Activated CD8-positive, alpha-beta memory T cell treated with anti-CD3 and anti-CD28 coated beads for 36 hours (primary cell): ENCODE results near the gene S100A10. TPM values are rescaled to one million over a fixed set of nuclear protein-coding genes. Genes with fewer than 3 reads are reported as not detected.

Experiments used
- CTCF ChIA-PET: fragments of 350-600 bp; sonication (Branson Sonifier 250); formaldehyde crosslinking; loops from one replicate; lab custom pipeline; 2021; ENCODE audit warnings: antibody characterized with exemption; lab: Charles Lee
- POLR2A ChIA-PET: fragments of 350-600 bp; sonication (Branson Sonifier 250); formaldehyde crosslinking; loops from one replicate; lab custom pipeline; 2021; ENCODE audit warnings: antibody characterized with exemption; lab: Charles Lee
- total RNA-seq, 2 experiments: library from RNA; stranded (reverse); gene quantifications; one replicate each; pipeline ENCODE4 v1.2.3, GENCODE V29; 2021

The S100A10 gene
- total RNA-seq, 2 experiments from 2014 or later, result 285 to 288 TPM

- ChIA-PET CTCF (interaction anchor here (2.3 kb wide), 1 partner anchor 19 kb away, joined by 7 read pairs; no protein-coding TSS in a partner anchor), POLR2A (no interaction called here)
Observed at GRCh38 chr1:151977662-151978230, 15.9 kb downstream of the S100A10 start.

DNA sequence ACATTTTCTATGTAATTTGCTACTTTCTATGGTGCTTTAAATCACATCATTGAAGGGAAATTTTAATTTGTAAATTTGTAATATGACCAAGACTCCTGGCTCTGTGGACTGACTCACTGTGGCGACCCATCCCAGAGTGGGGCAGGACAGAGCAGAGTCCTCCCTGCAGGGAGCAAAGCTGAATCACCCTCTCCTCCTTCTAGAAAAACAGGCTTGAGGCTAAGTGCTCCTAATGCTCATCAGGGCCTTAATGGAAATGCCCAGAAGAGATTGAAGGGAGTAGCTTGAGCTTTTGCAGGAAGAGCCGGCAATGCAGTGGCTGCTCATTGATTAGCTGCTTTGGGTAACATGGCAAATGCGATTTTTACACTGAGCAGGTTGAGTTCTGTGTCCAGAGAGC, 16.8 kb downstream of the S100A10 start:
- CTCF ChIA-PET, result interaction anchor here (1.8 to 2.3 kb wide), 2 partner anchors 8 to 19 kb away, joined by 5 to 7 read pairs; no protein-coding TSS in a partner anchor
- POLR2A ChIA-PET, result no interaction called here

DNA sequence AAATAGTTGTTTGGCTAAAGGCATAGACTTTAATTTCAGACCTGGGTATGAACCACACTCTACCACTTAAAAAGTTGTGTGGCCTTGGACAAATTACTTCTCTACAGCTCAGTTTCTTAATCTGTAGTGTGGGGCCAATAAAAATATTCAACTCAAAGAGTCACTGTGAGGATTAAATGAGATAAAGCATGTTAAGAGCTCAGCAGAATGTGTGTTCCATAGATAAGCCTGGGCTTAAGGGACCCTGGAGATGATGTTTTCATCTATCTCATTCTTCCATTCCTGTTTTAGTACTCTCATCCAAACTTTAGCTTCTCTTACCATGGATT, 17.7 kb downstream of the S100A10 start:
- POLR2A ChIA-PET, result no interaction called here
- CTCF ChIA-PET, result interaction anchor here (1.2 to 2.3 kb wide), 5 partner anchors 8 to 26 kb away, joined by 4 to 7 read pairs (median 5); no protein-coding TSS in a partner anchor

DNA sequence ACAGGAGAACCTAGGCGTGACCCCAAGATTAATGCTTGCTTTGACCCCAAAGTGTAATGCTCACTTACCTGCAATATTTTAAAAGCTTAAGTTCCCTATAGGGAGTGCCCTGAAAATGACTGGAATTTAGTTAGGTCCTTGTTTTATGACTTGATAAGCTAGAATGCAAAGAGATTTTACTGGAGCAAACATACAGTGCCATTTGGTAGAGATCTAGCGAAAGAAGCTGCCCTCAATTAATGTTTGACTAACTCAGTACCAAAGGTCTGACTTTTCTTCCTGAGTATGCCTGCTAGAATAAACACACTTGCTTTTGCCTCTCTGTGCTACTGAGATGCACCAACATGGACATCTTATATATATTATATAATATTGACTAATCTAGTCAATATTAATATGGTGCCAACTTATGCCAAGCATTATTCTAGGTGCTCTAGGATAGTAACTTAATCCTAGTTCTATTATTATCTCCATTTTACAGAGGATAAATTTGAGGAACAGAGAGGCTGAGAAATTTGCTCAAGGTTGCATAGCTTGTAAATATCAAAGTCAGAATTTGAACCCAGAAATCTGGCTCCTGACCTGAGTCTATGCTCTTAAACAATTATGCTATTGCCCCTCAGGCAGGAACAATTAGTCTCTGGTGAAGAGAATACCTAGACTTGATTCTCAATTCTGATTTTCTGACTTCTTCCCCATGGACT, 18.2 kb downstream of the S100A10 start:
- CTCF ChIA-PET, result interaction anchor here (1.2 to 2.3 kb wide), 5 partner anchors 8 to 26 kb away, joined by 4 to 7 read pairs (median 5); no protein-coding TSS in a partner anchor
- POLR2A ChIA-PET, result interaction anchor here (1.1 kb wide), 1 partner anchor 35 kb away, joined by 4 read pairs; no protein-coding TSS in a partner anchor

DNA sequence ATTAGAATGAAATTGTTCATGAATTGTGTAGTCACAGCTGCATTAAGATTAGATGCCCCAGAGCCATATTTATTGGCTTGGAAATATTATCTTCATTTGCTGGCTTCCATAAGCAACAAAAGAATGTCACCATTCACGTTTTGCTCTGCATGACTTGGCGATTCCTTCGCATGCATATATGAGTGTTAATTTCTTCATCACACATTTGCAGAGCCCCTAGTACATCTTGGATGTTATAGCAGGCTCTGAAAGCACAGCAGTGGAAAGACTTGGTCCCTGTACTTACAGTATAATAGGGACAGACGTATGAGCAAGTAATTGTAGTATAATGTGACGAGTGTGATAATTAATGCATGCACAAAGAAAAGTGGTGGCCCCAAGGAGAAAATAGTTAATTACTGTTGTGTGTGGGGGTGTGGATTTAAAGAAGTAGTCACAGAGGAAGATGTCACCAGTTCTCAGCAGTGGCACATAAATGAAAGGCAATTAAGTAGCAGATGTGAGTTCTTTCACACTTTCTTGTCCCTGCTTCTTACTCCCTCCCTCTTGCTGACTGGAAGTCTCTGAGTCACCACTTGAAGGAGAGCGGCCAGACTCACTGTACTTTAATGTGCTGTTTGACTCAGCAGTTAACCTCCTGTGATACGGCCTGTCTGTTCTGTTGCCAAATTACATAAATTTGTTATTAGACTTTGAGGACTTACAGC, 21.0 kb downstream of the S100A10 start:
- POLR2A ChIA-PET, result interaction anchor here (1.0 kb wide), 1 partner anchor 11 kb away, joined by 3 read pairs; no protein-coding TSS in a partner anchor
- CTCF ChIA-PET, result interaction anchor here (0.8 to 1.9 kb wide), 5 partner anchors 11 to 32 kb away, joined by 3 to 10 read pairs (median 4); no protein-coding TSS in a partner anchor

DNA sequence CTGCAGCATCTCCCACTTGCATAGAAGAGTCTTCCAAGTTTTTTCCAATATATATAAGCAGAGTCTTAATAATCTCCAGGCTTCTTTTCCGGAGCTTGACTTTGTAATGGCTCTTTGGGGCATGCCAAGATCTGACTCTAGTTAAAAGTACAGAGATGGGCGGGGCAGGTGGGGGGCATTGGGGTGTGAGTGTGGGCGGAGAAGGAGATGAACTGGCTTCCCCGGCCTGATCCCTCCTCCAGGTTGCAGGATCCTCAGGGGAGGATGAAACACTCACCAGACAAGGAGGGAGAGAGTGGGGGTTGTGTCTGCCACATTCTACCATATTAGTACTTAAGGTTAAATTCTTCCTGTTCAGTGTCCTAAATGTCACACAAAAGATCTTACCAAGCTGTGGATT, 23.0 kb downstream of the S100A10 start:
- ChIA-PET CTCF (interaction anchor here (1.4 to 7.8 kb wide), 3 partner anchors 12 to 64 kb away, joined by 4 to 121 read pairs (median 8); partner anchors contain the start of gene S100A10), POLR2A (no interaction called here)

- POLR2A ChIA-PET, result no interaction called here
- CTCF ChIA-PET, result interaction anchor here (1.4 to 7.8 kb wide), 4 partner anchors 13 to 65 kb away, joined by 3 to 121 read pairs (median 6); partner anchors contain the start of gene S100A10
Observed at GRCh38 chr1:151970128-151970527, 23.5 kb downstream of the S100A10 start.

- ChIA-PET POLR2A (no interaction called here), CTCF (interaction anchor here (1.0 to 7.8 kb wide), 12 partner anchors 14 to 64 kb away, joined by 3 to 121 read pairs (median 6); partner anchors contain the start of gene S100A10)
Observed at GRCh38 chr1:151968791-151969399, 24.8 kb downstream of the S100A10 start.

- ChIA-PET POLR2A (no interaction called here), CTCF (interaction anchor here (0.6 to 7.8 kb wide), 22 partner anchors 12 to 89 kb away, joined by 3 to 121 read pairs (median 5); partner anchors contain the start of gene S100A10)
Observed at GRCh38 chr1:151968058-151968457, 25.6 kb downstream of the S100A10 start.

DNA sequence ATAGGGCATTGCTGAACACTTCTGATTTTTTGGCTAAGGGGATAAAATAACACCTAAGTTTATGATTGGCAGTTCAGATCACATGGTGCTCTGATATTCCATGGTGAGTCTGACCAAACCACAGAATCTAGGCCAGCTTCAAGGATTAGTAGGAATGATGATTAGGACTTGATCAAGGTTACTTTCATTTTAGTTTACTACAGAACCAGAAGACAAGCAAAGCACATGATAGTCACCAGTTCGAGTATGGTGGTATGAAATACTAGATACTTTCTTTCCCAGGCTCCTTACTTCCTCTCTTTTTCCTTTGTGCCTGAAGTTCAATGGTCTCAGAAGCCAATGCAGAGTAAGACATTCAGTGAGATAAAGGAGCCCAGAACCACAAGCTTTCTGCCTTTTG, 26.6 kb downstream of the S100A10 start:
- CTCF ChIA-PET, result interaction anchor here (1.0 to 7.8 kb wide), 9 partner anchors 17 to 88 kb away, joined by 3 to 121 read pairs (median 5); partner anchors contain the start of gene S100A10
- POLR2A ChIA-PET, result interaction anchor here (0.6 kb wide), 1 partner anchor 20 kb away, joined by 5 read pairs; no protein-coding TSS in a partner anchor

DNA sequence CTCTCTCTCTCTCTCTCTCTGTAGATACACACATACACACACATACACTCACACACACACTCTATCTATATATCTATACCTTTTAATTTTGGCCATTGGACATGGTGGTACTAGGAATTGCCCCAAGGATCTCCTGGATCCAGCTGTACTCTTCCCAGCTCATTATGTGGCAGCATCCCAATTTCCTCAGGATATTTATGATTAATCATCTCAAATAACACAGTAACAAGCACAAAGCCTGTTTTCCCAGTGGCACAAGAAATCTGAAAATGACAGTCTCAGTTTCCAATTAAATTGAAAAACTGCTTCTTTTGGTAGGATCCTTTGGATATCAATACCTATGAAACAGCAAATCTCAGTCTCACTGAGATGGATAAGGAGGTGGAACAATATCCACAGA, 27.6 kb downstream of the S100A10 start:
- CTCF ChIA-PET, result interaction anchor here (7.8 kb wide), 1 partner anchor 31 kb away, joined by 121 read pairs; the partner anchor contains the start of gene S100A10
- POLR2A ChIA-PET, result interaction anchor here (0.6 kb wide), 1 partner anchor 30 kb away, joined by 9 read pairs; no protein-coding TSS in a partner anchor

DNA sequence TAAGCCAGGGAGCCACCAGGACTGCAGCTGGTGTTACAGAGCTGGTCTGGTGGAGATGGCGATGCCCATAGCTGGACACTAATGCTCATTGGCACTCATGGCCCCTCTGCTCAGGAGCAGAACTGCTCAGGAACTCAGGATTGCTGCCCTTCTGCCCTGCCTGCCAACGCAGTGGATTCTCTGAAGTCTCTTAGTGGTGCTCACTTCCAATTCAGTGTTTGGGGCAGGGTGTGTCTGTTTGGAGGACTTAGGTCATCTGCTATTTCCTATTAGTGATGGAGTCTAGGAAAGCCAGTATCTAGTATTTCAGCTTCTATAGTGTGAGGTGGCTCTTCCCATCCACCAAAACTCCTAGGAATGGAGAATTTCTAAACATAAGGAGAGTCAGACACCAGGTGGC, 29.1 kb downstream of the S100A10 start:
- POLR2A ChIA-PET, result no interaction called here
- CTCF ChIA-PET, result interaction anchor here (0.8 to 7.8 kb wide), 3 partner anchors 25 to 32 kb away, joined by 3 to 121 read pairs (median 3); partner anchors contain the start of gene S100A10

- CTCF ChIA-PET, result no interaction called here
- POLR2A ChIA-PET, result no interaction called here
Observed at GRCh38 chr1:151963288-151963687, 30.4 kb downstream of the S100A10 start.

DNA sequence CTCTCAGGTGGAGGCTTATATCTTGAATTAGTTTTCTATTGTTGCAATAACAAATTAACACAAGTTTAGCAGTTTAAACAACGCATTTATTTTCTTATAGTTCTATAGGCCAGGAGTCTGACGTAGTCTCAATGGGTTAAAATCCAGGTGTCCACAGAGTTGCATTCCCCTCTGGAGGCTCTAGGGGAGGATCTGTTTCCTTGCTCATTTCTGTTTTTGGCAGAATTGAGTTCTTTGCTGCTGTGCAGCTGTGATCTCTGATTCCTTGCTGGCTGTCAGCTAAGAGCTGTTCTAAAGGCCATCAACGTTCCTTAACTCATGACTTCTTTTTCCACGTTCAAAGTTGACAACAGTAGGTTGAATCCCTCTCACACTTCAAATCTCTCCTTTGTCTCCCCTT, 31.8 kb downstream of the S100A10 start:
- ChIA-PET CTCF (no interaction called here), POLR2A (no interaction called here)

DNA sequence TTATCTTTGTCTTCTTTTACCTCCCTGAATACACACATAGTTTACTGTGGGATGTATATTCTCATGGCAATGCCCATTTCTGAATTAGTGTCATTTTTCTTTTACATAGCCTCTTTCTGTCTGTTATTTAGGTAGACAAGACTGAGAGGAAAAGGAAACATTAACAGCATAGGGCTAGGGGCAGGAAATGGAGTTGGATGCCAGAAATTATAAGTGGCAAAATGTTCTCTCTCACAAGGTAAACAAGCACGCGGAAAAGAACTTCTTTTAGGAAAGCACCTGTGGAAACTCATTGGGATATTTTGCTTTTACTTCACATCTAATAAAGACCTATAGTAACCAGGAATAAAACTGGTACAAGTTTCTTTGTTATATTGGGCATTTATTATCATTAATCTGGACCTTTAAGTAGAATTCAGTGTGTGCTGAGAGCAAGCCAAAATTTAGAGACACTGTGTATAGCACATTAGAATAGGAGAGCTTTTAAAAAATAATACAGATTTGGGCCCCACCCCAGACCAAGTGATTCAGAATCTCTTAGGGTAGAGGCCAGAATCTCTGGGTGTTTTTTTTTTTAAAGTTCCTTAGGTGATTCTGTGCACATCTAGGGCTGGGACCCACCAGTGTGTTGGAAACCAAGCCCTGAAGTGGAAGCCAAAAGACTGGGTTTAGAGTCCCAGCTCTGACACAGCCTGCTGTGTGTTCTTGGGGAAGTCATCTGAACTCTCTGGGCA, 32.7 kb downstream of the S100A10 start:
- POLR2A ChIA-PET, result no interaction called here
- CTCF ChIA-PET, result no interaction called here

DNA sequence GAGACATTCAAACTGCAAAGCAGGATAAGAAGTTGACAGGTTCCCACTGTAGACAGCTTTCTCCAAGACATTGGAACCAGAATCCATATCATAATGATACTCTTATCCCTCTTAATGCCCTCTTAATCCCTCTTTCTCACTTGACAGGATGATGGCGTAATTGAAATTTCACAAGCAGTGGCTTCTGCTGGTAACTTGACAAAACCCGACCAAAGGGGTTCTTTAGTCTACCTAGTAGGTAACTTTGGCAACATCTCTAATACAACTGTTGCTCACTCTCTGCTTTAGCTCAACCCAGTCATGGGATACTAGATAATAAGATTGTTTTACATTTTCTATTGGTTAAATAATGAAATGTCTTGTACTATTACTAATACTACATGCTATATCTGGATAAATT, 34.7 kb downstream of the S100A10 start:
- CTCF ChIA-PET, result interaction anchor here (0.6 kb wide), 1 partner anchor 51 kb away, joined by 3 read pairs; no protein-coding TSS in a partner anchor
- POLR2A ChIA-PET, result no interaction called here

GRCh38 chr1:151956957-151957497, 36.6 kb downstream of the S100A10 start:
- CTCF ChIA-PET, result interaction anchor here (1.7 kb wide), 1 partner anchor 11 kb away, joined by 5 read pairs; no protein-coding TSS in a partner anchor
- POLR2A ChIA-PET, result no interaction called here
